Ovary (tissue), 3 donors: ENCODE measurements around the gene STK33.

Source experiments
- CTCF ChIP-seq, 3 donors: fragments of 450-650 bp in 2 of 3; fragments of 200-600 bp in 1 of 3; IDR thresholded peaks; one replicate each; pipeline versions ENCODE4 v1.5.1 to v1.8.0; 2016 to 2022; ENCODE audit warnings: antibody characterized with exemption in 3 of 3, mild to moderate bottlenecking in 1 of 3
- EP300 ChIP-seq: sonication (generic); formaldehyde crosslinking; IDR thresholded peaks from one replicate; pipeline ENCODE4 v1.6.1; 2017; ENCODE audit warnings: antibody characterized with exemption
- donor health status: DM: no; HTN: no; CAD: no.

DNA sequence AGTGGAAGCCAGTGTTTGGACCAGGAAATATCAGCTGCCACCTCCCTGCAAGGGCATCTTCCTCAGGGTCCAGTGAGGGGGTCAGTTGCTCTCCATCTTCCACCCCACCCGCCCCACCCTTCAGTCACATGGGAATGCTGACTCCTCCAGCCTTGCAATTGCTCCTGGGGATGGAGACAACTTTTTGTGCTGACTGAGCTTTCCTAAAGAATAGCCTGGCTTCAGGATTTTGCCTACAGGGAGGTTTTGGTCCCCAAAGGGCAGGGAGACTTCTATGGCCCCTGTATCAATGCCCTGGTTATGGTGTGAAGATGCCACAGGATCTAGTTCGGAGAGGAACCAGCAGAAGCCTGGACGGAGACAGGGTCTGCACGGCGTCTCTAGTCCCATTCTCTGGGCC is 206.3 kb downstream of the STK33 start:
- TF ChIP-seq CTCF (IDR thresholded peaks at IDR 0.05), result no peak
- TF ChIP-seq EP300, result no peak
